ENCODE results near the gene RAB4B.

DNA sequence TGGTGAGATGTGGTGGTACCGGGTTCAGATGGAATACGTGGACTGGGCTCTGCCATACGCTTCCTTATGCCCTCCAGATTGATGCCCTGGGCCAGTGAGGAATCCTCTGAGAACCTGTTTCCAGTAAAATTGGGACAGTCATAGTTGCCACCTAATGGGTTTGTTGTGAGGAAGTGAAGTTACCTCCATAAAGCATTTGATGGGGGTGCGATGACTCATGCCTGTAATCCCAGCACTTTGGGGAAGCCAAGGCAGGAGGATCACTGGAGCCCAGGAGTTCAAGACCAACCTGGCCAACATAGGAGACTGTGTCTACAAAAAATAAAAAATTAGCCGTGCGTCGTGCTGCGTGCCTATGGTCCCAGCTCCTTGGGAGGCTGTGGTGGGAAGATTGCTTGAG is 22.3 kb upstream of the RAB4B start:
- TF ChIP-seq POLR2AphosphoS5 (IDR thresholded peaks at IDR 0.05; ENCODE audit: low read depth, low read length) (no peak), CEBPB (IDR thresholded peaks at IDR 0.05; ENCODE audit: borderline replicate concordance, low read depth, low read length) (no peak), CREB1 (IDR thresholded peaks at IDR 0.05) (no peak), CREB1 (CRISPR knock-in tag; IDR thresholded peaks at IDR 0.05) (no peak), POLR2G (IDR thresholded peaks at IDR 0.05; ENCODE audit: low read depth, low read length) (no peak), ZNF572 (CRISPR knock-in tag; IDR thresholded peaks at IDR 0.05) (no peak), ISL2 (CRISPR knock-in tag; IDR thresholded peaks at IDR 0.05) (no peak), JUN (CRISPR knock-in tag; IDR thresholded peaks at IDR 0.05) (no peak)
- TF ChIP-seq, protein P1, sequence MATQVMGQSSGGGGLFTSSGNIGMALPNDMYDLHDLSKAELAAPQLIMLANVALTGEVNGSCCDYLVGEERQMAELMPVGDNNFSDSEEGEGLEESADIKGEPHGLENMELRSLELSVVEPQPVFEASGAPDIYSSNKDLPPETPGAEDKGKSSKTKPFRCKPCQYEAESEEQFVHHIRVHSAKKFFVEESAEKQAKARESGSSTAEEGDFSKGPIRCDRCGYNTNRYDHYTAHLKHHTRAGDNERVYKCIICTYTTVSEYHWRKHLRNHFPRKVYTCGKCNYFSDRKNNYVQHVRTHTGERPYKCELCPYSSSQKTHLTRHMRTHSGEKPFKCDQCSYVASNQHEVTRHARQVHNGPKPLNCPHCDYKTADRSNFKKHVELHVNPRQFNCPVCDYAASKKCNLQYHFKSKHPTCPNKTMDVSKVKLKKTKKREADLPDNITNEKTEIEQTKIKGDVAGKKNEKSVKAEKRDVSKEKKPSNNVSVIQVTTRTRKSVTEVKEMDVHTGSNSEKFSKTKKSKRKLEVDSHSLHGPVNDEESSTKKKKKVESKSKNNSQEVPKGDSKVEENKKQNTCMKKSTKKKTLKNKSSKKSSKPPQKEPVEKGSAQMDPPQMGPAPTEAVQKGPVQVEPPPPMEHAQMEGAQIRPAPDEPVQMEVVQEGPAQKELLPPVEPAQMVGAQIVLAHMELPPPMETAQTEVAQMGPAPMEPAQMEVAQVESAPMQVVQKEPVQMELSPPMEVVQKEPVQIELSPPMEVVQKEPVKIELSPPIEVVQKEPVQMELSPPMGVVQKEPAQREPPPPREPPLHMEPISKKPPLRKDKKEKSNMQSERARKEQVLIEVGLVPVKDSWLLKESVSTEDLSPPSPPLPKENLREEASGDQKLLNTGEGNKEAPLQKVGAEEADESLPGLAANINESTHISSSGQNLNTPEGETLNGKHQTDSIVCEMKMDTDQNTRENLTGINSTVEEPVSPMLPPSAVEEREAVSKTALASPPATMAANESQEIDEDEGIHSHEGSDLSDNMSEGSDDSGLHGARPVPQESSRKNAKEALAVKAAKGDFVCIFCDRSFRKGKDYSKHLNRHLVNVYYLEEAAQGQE (IDR thresholded peaks at IDR 0.05; ENCODE audit: borderline replicate concordance in 1 of 2, low read depth in 1 of 2, low read length in 2 of 2): no peak
- TF ChIP-seq, protein P2, sequence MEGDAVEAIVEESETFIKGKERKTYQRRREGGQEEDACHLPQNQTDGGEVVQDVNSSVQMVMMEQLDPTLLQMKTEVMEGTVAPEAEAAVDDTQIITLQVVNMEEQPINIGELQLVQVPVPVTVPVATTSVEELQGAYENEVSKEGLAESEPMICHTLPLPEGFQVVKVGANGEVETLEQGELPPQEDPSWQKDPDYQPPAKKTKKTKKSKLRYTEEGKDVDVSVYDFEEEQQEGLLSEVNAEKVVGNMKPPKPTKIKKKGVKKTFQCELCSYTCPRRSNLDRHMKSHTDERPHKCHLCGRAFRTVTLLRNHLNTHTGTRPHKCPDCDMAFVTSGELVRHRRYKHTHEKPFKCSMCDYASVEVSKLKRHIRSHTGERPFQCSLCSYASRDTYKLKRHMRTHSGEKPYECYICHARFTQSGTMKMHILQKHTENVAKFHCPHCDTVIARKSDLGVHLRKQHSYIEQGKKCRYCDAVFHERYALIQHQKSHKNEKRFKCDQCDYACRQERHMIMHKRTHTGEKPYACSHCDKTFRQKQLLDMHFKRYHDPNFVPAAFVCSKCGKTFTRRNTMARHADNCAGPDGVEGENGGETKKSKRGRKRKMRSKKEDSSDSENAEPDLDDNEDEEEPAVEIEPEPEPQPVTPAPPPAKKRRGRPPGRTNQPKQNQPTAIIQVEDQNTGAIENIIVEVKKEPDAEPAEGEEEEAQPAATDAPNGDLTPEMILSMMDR (CRISPR knock-in tag; IDR thresholded peaks at IDR 0.05): no peak
